ENCODE measurements around the gene RDH13. TPM values are rescaled to one million over a fixed set of nuclear protein-coding genes. Genes with fewer than 3 reads are reported as not detected.

RDH13 gene
- total RNA-seq, 1 donor: 12.7 TPM

DNA sequence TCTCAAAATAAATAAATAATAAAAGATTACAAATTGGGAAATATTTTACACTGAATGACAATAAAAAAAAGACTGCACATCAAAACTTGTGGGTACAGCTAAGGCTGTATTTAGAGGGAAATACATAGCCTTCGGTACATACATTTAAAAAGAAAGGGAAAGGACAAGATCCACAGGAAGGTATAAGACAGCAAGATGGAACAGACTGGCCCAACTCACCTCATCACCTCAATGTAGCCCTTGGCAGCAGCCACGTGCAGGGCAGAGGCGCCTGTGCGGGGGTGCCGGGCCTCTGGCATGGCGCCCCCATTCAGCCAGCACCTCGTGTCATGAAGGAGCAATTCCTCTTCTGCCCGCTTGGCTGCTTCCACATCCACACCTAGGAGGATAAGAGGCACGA is 40.2 kb upstream of the RDH13 start:
- Histone ChIP-seq H3K36me3 (ENCODE audit: insufficient read depth, low read length) (peaks cover 34% of the 10 kb centered on the region), H3K79me2 (ENCODE audit: insufficient read depth, low read length) (peaks cover 40% of the 10 kb centered on the region), H3K9me3 (ENCODE audit: low read depth, low read length) (peaks cover 3% of the 10 kb centered on the region), H4K20me1 (ENCODE audit: insufficient read depth, low read length) (peaks cover 25% of the 10 kb centered on the region), H3K27ac (ENCODE audit: low read depth, low read length) (no peak overlapping the region), H3K4me2 (ENCODE audit: insufficient read depth, low read length) (no peak overlapping the region), H3K27me3 (ENCODE audit: insufficient read depth, low read length) (no peaks in the 10 kb centered on the region), H3K4me1 (ENCODE audit: insufficient read depth, low read length) (no peaks in the 10 kb centered on the region), H3K4me3 (ENCODE audit: insufficient read depth, low read length) (no peak overlapping the region), H2AFZ (ENCODE audit: low read length) (no peak overlapping the region)
- DNase-seq (ENCODE audit: insufficient read length, low spot score, missing footprints): peak; percentile 75
- TF ChIP-seq, protein P1, sequence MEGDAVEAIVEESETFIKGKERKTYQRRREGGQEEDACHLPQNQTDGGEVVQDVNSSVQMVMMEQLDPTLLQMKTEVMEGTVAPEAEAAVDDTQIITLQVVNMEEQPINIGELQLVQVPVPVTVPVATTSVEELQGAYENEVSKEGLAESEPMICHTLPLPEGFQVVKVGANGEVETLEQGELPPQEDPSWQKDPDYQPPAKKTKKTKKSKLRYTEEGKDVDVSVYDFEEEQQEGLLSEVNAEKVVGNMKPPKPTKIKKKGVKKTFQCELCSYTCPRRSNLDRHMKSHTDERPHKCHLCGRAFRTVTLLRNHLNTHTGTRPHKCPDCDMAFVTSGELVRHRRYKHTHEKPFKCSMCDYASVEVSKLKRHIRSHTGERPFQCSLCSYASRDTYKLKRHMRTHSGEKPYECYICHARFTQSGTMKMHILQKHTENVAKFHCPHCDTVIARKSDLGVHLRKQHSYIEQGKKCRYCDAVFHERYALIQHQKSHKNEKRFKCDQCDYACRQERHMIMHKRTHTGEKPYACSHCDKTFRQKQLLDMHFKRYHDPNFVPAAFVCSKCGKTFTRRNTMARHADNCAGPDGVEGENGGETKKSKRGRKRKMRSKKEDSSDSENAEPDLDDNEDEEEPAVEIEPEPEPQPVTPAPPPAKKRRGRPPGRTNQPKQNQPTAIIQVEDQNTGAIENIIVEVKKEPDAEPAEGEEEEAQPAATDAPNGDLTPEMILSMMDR (IDR thresholded peaks at IDR 0.05; ENCODE audit: extremely low read depth, low read depth, low read length): no peak

DNA sequence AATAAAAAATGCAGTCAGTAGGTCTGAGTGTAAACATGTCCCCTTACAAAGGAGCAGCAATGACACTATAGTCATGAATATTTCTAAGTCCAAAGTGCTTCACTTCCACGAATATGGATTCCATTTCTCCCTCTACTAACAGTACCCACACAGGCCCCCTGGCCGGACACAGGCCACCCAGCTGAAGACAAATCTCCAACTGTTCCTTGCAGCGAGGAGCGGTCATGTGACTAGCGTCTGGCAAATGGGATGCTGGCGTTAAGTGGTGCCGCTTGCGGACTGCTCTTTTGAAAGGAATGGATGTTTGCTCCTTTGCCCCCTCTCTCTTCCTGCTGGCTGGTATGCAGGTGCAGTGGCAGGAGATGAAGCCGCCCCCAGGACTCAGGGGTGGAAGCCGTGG is 38.3 kb upstream of the RDH13 start:
- H3K4me3 ChIP-seq (ENCODE audit: insufficient read depth, low read length): no peak overlapping the region
- no peak overlapping the region for H2AFZ ChIP-seq (ENCODE audit: low read length)
- no peaks in the 10 kb centered on the region for H3K27me3 ChIP-seq (ENCODE audit: insufficient read depth, low read length)
- H3K79me2 ChIP-seq (ENCODE audit: insufficient read depth, low read length): peaks cover 37% of the 10 kb centered on the region
- H4K20me1 ChIP-seq (ENCODE audit: insufficient read depth, low read length): peaks cover 22% of the 10 kb centered on the region
- H3K27ac ChIP-seq (ENCODE audit: low read depth, low read length): no peak overlapping the region
- H3K36me3 ChIP-seq (ENCODE audit: insufficient read depth, low read length): peaks cover 34% of the 10 kb centered on the region
- no peak for DNase-seq (ENCODE audit: insufficient read length, low spot score, missing footprints)
- H3K9me3 ChIP-seq (ENCODE audit: low read depth, low read length): peaks cover 3% of the 10 kb centered on the region
- no peak overlapping the region for H3K4me2 ChIP-seq (ENCODE audit: insufficient read depth, low read length)
- TF ChIP-seq, protein P1 (IDR thresholded peaks at IDR 0.05; ENCODE audit: extremely low read depth, low read depth, low read length): no peak
- H3K4me1 ChIP-seq (ENCODE audit: insufficient read depth, low read length): no peaks in the 10 kb centered on the region

DNA sequence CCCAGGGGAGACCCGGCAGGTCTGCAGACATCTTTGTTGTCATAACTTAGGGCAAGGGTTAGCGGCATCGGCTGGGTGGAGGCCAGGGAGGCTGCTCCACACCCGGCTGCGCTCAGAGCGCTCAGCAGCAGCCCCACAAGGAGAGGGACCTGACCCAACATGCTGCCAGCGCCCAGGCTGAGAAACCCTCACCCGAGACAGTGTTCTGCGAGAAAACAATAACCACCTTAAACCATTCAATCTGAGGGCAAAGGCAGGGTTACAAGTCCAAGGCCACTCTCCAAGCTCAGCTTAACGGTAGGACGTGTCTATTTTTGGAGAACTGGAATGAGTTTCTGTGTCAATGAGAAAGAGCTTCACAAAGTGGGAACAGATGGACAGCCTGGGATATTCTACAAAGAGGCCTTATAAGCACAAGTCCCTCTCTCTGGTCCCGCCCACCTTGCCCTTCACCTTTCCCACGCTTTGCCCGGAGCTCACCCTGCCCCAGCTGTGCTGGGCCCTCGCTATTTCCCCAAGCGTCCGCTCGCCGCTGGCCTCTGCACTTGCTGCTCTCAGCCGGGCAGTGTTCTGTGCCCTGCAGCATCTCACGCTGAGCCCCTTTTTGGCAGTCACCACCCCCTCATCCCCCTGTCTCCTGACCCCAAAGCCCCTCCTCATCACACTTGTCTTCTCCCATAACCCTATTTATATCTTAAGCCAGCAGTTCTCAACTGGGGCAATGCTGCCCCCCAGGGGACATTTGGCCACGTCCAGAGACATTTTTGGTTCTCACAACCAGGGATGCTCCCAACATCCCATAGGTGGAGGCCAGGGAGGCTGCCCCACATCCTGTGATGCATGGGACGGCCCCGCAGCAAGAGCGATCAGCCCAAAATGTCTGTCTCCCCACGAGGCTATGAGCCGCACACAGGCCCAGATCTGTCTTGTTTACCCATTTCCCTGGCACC is 36.9 kb upstream of the RDH13 start:
- Histone ChIP-seq H3K4me3 (ENCODE audit: insufficient read depth, low read length) (no peak overlapping the region), H3K27me3 (ENCODE audit: insufficient read depth, low read length) (no peaks in the 10 kb centered on the region), H3K27ac (ENCODE audit: low read depth, low read length) (no peak overlapping the region), H4K20me1 (ENCODE audit: insufficient read depth, low read length) (peaks cover 13% of the 10 kb centered on the region), H3K79me2 (ENCODE audit: insufficient read depth, low read length) (peaks cover 24% of the 10 kb centered on the region), H3K36me3 (ENCODE audit: insufficient read depth, low read length) (peaks cover 39% of the 10 kb centered on the region), H3K4me1 (ENCODE audit: insufficient read depth, low read length) (no peaks in the 10 kb centered on the region), H3K4me2 (ENCODE audit: insufficient read depth, low read length) (no peak overlapping the region), H3K9me3 (ENCODE audit: low read depth, low read length) (peaks cover 3% of the 10 kb centered on the region), H2AFZ (ENCODE audit: low read length) (no peak overlapping the region)
- TF ChIP-seq, protein P1 (IDR thresholded peaks at IDR 0.05; ENCODE audit: extremely low read depth, low read depth, low read length): peak; percentile 22
- DNase-seq (ENCODE audit: insufficient read length, low spot score, missing footprints): peak; percentile 83
